ENCODE data around the gene PLTP.

- TF ChIP-seq CTCF (conservative IDR thresholded peaks at IDR 0.05) (no peak), ZFX (IDR thresholded peaks at IDR 0.05) (no peak)
Measured at GRCh38 chr20:45921337-45922189, 9.6 kb upstream of the PLTP start.

All from C4-2B (cell line).